DOHH2 (cell line): ENCODE results near the gene ARL15.

Experiments
- H3F3A ChIP-seq: fragments of 200-600 bp; sonication (generic), shearing (Covaris generic); 2 replicates; pipeline ENCODE4 v1.6.0; 2016; ENCODE audit warnings: antibody characterized with exemption, mild to moderate bottlenecking; ENCODE audit not compliant: control insufficient read depth, insufficient read depth
- H3K27ac ChIP-seq: fragments of 200-600 bp; sonication (generic); 2 replicates; pipeline ENCODE4 v1.5.1; 2014; ENCODE audit warnings: low read depth, mild to moderate bottlenecking, low read length, moderate library complexity
- H3K27me3 ChIP-seq: fragments of 200-600 bp; sonication (generic); 2 replicates; pipeline ENCODE4 v1.6.1; 2014; ENCODE audit warnings: mild to moderate bottlenecking, low read length, mixed read lengths; ENCODE audit not compliant: control insufficient read depth
- H3K36me3 ChIP-seq: fragments of 200-600 bp; sonication (generic); 2 replicates; pipeline ENCODE4 v1.6.1; 2014; ENCODE audit warnings: mild to moderate bottlenecking, low read length, moderate library complexity, mixed read lengths; ENCODE audit not compliant: control insufficient read depth
- H3K4me1 ChIP-seq: fragments of 200-600 bp; sonication (generic); 2 replicates; pipeline ENCODE4 v1.6.1; 2014; ENCODE audit warnings: mild to moderate bottlenecking, low read length, mixed read lengths; ENCODE audit not compliant: control insufficient read depth
- H3K4me2 ChIP-seq: fragments of 200-600 bp; sonication (generic); 2 replicates; pipeline ENCODE4 v1.6.0; 2014; ENCODE audit warnings: mild to moderate bottlenecking, low read length, moderate library complexity
- H3K4me3 ChIP-seq: fragments of 200-600 bp; sonication (generic); 2 replicates; pipeline ENCODE4 v1.5.1; 2014; ENCODE audit warnings: mild to moderate bottlenecking, low read length, mixed read lengths
- H3K79me2 ChIP-seq: fragments of 200-600 bp; sonication (generic); 2 replicates; pipeline ENCODE4 v1.6.1; 2014; ENCODE audit warnings: mild to moderate bottlenecking, low read length, mixed read lengths; ENCODE audit not compliant: control insufficient read depth
- H3K9me2 ChIP-seq: fragments of 200-600 bp; sonication (generic); replicated peaks from 2 replicates; pipeline ENCODE4 v1.6.1; 2014; ENCODE audit warnings: mild to moderate bottlenecking, low read length, mixed read lengths; ENCODE audit not compliant: control insufficient read depth
- H3K9me3 ChIP-seq: fragments of 200-600 bp; sonication (generic); 2 replicates; pipeline ENCODE4 v1.6.1; 2014; ENCODE audit warnings: antibody characterized with exemption, low read length, mixed read lengths; ENCODE audit not compliant: control insufficient read depth, insufficient read depth
- H4K20me1 ChIP-seq: fragments of 200-600 bp; sonication (generic); 2 replicates; pipeline ENCODE4 v1.6.0; 2014; ENCODE audit warnings: low read depth, mild to moderate bottlenecking, antibody characterized with exemption, low read length, moderate library complexity; ENCODE audit not compliant: control insufficient read depth, insufficient read depth
- EZH2phosphoT487 ChIP-seq: fragments of 200-600 bp; sonication (generic); IDR thresholded peaks from 2 replicates; pipeline ENCODE4 v1.6.1; 2017; ENCODE audit warnings: borderline replicate concordance, mild to moderate bottlenecking, antibody characterized with exemption, low read length, moderate library complexity, mixed read lengths
- TF ChIP-seq, protein P1 (sequence below): fragments of 200-600 bp; sonication (generic); IDR thresholded peaks from one replicate; pipeline ENCODE4 v1.5.1; 2014; ENCODE audit warnings: antibody characterized with exemption, mild to moderate bottlenecking, low read depth, low read length; ENCODE audit not compliant: poor library complexity, severe bottlenecking

The ARL15 gene

GRCh38 chr5:54002779-54003178 is 307.6 kb downstream of the ARL15 start:
- TF ChIP-seq EZH2phosphoT487 = no peak
- TF ChIP-seq, protein P1, sequence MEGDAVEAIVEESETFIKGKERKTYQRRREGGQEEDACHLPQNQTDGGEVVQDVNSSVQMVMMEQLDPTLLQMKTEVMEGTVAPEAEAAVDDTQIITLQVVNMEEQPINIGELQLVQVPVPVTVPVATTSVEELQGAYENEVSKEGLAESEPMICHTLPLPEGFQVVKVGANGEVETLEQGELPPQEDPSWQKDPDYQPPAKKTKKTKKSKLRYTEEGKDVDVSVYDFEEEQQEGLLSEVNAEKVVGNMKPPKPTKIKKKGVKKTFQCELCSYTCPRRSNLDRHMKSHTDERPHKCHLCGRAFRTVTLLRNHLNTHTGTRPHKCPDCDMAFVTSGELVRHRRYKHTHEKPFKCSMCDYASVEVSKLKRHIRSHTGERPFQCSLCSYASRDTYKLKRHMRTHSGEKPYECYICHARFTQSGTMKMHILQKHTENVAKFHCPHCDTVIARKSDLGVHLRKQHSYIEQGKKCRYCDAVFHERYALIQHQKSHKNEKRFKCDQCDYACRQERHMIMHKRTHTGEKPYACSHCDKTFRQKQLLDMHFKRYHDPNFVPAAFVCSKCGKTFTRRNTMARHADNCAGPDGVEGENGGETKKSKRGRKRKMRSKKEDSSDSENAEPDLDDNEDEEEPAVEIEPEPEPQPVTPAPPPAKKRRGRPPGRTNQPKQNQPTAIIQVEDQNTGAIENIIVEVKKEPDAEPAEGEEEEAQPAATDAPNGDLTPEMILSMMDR = no peak
- H3K27me3 ChIP-seq = no peaks in the 10 kb centered on the region
- no peaks in the 10 kb centered on the region for H3K9me3 ChIP-seq
- no peaks in the 10 kb centered on the region for H3K4me1 ChIP-seq
- H4K20me1 ChIP-seq = no peaks in the 10 kb centered on the region
- H3K27ac ChIP-seq = no peak overlapping the region
- H3K9me2 ChIP-seq = no peaks in the 10 kb centered on the region
- H3K36me3 ChIP-seq = no peaks in the 10 kb centered on the region
- H3F3A ChIP-seq = no peaks in the 10 kb centered on the region
- no peak overlapping the region for H3K4me2 ChIP-seq
- H3K79me2 ChIP-seq = no peaks in the 10 kb centered on the region
- H3K4me3 ChIP-seq = no peak overlapping the region

- H3K27me3 ChIP-seq = no peaks in the 10 kb centered on the region
- no peaks in the 10 kb centered on the region for H3K4me1 ChIP-seq
- H3K9me3 ChIP-seq = no peaks in the 10 kb centered on the region
- no peak overlapping the region for H3K4me3 ChIP-seq
- H3K4me2 ChIP-seq = no peak overlapping the region
- H3F3A ChIP-seq = no peaks in the 10 kb centered on the region
- no peak overlapping the region for H3K27ac ChIP-seq
- H3K79me2 ChIP-seq = no peaks in the 10 kb centered on the region
- H3K36me3 ChIP-seq = no peaks in the 10 kb centered on the region
- no peaks in the 10 kb centered on the region for H4K20me1 ChIP-seq
- no peak for TF ChIP-seq EZH2phosphoT487
- TF ChIP-seq, protein P1 = no peak
- H3K9me2 ChIP-seq = no peaks in the 10 kb centered on the region
These were observed 308.2 kb downstream of the ARL15 start for GRCh38 chr5:54001976-54002775.

GRCh38 chr5:54000011-54000410 is 310.4 kb downstream of the ARL15 start:
- H3K36me3 ChIP-seq = no peaks in the 10 kb centered on the region
- H3F3A ChIP-seq = no peaks in the 10 kb centered on the region
- no peaks in the 10 kb centered on the region for H3K79me2 ChIP-seq
- no peaks in the 10 kb centered on the region for H3K9me2 ChIP-seq
- H3K27ac ChIP-seq = no peak overlapping the region
- H4K20me1 ChIP-seq = no peaks in the 10 kb centered on the region
- no peaks in the 10 kb centered on the region for H3K4me1 ChIP-seq
- H3K27me3 ChIP-seq = no peaks in the 10 kb centered on the region
- H3K4me3 ChIP-seq = no peak overlapping the region
- TF ChIP-seq, protein P1 = no peak
- no peaks in the 10 kb centered on the region for H3K9me3 ChIP-seq
- no peak overlapping the region for H3K4me2 ChIP-seq
